ENCODE measurements around the gene CALB2. TPM values are rescaled to one million over a fixed set of nuclear protein-coding genes. Genes with fewer than 3 reads are reported as not detected.

CALB2 gene
- polyA plus RNA-seq, 2 of the 4 experiments (the other 2 are of a cell fraction) = 3.7 to 6.4 TPM

- no peak for DNase-seq (ENCODE audit: low read depth in 1 of 2, low spot score in 1 of 2)
- H3K4me2 ChIP-seq = no peak overlapping the region
- H3K9me3 ChIP-seq = peaks cover 14% of the 10 kb centered on the region; the same call in 2 of the 3 replicates
- no peak overlapping the region for H3K4me3 ChIP-seq
- TF ChIP-seq CHD4 (IDR thresholded peaks at IDR 0.05; ENCODE audit: borderline replicate concordance) (no peak), HES2 (IDR thresholded peaks at IDR 0.05) (no peak)
- no peak overlapping the region for H3K27ac ChIP-seq
- ATAC-seq = no peak
- ChIA-PET CTCF (interaction anchor here (1.0 to 2.5 kb wide), 5 partner anchors 12 to 182 kb away, joined by 3 to 18 read pairs (median 5); partner anchors contain the start of gene CALB2), POLR2A (interaction anchor here (1.4 kb wide), 1 partner anchor 34 kb away, joined by 4 read pairs; the partner anchor contains the start of gene ZNF23)
- peaks cover 5% of the 10 kb centered on the region; the same call in 1 of the 3 replicates for H3K4me1 ChIP-seq
- no peak for FAIRE-seq
These were observed 69.9 kb downstream of the CALB2 start for GRCh38 chr16:71428385-71428784.

GRCh38 chr16:71428883-71429282 is 70.4 kb downstream of the CALB2 start:
- no peak overlapping the region for H3K4me2 ChIP-seq
- H3K27ac ChIP-seq = no peak overlapping the region
- peaks cover 5% of the 10 kb centered on the region; the same call in 1 of the 3 replicates for H3K4me1 ChIP-seq
- ATAC-seq (no peak), FAIRE-seq (no peak), DNase-seq (ENCODE audit: low read depth in 1 of 2, low spot score in 1 of 2) (no peak)
- H3K4me3 ChIP-seq = no peak overlapping the region
- peaks cover 14% of the 10 kb centered on the region; the same call in 2 of the 3 replicates for H3K9me3 ChIP-seq
- CTCF ChIA-PET = interaction anchor here (1.0 to 2.5 kb wide), 6 partner anchors 11 to 182 kb away, joined by 3 to 18 read pairs (median 4); partner anchors contain the start of gene CALB2
- POLR2A ChIA-PET = interaction anchor here (1.4 kb wide), 1 partner anchor 33 kb away, joined by 4 read pairs; the partner anchor contains the start of gene ZNF23
- TF ChIP-seq MAZ (IDR thresholded peaks at IDR 0.05; ENCODE audit: borderline replicate concordance, low read depth, low read length) = no peak
- TF ChIP-seq USF2 (IDR thresholded peaks at IDR 0.05) = no peak
- no peak for TF ChIP-seq EHMT2 (IDR thresholded peaks at IDR 0.05; ENCODE audit: low read depth)
- TF ChIP-seq MAFK (IDR thresholded peaks at IDR 0.05; ENCODE audit: partially characterized antibody) = no peak
- TF ChIP-seq NFE2L2 (conservative IDR thresholded peaks at IDR 0.05; ENCODE audit: low read length) = no peak
- no peak for TF ChIP-seq RARB (CRISPR knock-in tag; IDR thresholded peaks at IDR 0.05)
- TF ChIP-seq MYC (IDR thresholded peaks at IDR 0.05; ENCODE audit: borderline replicate concordance, low read length) = no peak
- no peak for TF ChIP-seq E2F6 (IDR thresholded peaks at IDR 0.05; ENCODE audit: borderline replicate concordance, low read depth)
- TF ChIP-seq BCL3 (IDR thresholded peaks at IDR 0.05) = no peak
- TF ChIP-seq ATOH8 (CRISPR knock-in tag; IDR thresholded peaks at IDR 0.05; ENCODE audit: low read depth) = no peak
- TF ChIP-seq MAX (IDR thresholded peaks at IDR 0.05) = no peak
- TF ChIP-seq ZFP36 (IDR thresholded peaks at IDR 0.05; ENCODE audit: borderline replicate concordance, partially characterized antibody) = no peak
- no peak for TF ChIP-seq RNF2 (IDR thresholded peaks at IDR 0.05; ENCODE audit: borderline replicate concordance, low read depth)
- no peak for TF ChIP-seq FOXS1 (CRISPR knock-in tag; IDR thresholded peaks at IDR 0.05)
- no peak for TF ChIP-seq GATA3 (IDR thresholded peaks at IDR 0.05; ENCODE audit: borderline replicate concordance)
- TF ChIP-seq JUNB (IDR thresholded peaks at IDR 0.05) = no peak
- 47% methylated on average over 2 of the region's 2 CpGs for WGBS (ENCODE audit: missing lambda C conversion rate)

GRCh38 chr16:71429581-71429980 is 71.1 kb downstream of the CALB2 start:
- FAIRE-seq (no peak), ATAC-seq (no peak), DNase-seq (ENCODE audit: low read depth in 1 of 2, low spot score in 1 of 2) (no peak)
- Histone ChIP-seq H3K9me3 (peaks cover 14% of the 10 kb centered on the region; the same call in 2 of the 3 replicates), H3K4me3 (no peak overlapping the region), H3K27ac (no peak overlapping the region), H3K4me1 (peaks cover 5% of the 10 kb centered on the region; the same call in 1 of the 3 replicates), H3K4me2 (no peak overlapping the region)
- ChIA-PET POLR2A (interaction anchor here (1.4 kb wide), 1 partner anchor 33 kb away, joined by 4 read pairs; the partner anchor contains the start of gene ZNF23), CTCF (interaction anchor here (1.0 to 2.5 kb wide), 6 partner anchors 10 to 181 kb away, joined by 3 to 18 read pairs (median 4); partner anchors contain the start of gene CALB2)
- WGBS (ENCODE audit: missing lambda C conversion rate) = 20% methylated on average over 3 of the region's 3 CpGs
- no peak for TF ChIP-seq HES2 (IDR thresholded peaks at IDR 0.05)
- no peak for TF ChIP-seq CHD4 (IDR thresholded peaks at IDR 0.05; ENCODE audit: borderline replicate concordance)
- no peak for TF ChIP-seq HEYL (CRISPR knock-in tag; IDR thresholded peaks at IDR 0.05)
- TF ChIP-seq MYC (IDR thresholded peaks at IDR 0.05; ENCODE audit: borderline replicate concordance, low read length) = no peak
- no peak for TF ChIP-seq REST (IDR thresholded peaks at IDR 0.05)
- no peak for TF ChIP-seq HMGXB4 (CRISPR knock-in tag; IDR thresholded peaks at IDR 0.05; ENCODE audit: borderline replicate concordance)
- no peak for TF ChIP-seq MAX (IDR thresholded peaks at IDR 0.05)
